OCI-LY3 (cell line): Measurements from ENCODE around the gene TMEM63B.

ENCODE experiments used
- H2AFZ ChIP-seq: fragments of 200-600, 300-600 bp; shearing (Covaris generic); 2 replicates; pipeline ENCODE4 v1.6.0; 2014; ENCODE audit warnings: antibody characterized with exemption, low read depth, low read length
- H3K27ac ChIP-seq: fragments of 200-600, 300-600 bp; sonication (generic); 2 replicates; pipeline ENCODE4 v1.5.1; 2014; ENCODE audit warnings: mild to moderate bottlenecking, low read length, moderate library complexity, mixed read lengths
- H3K27me3 ChIP-seq: fragments of 200-600, 300-600 bp; sonication (generic); 2 replicates; pipeline ENCODE4 v1.6.1; 2014; ENCODE audit warnings: low read depth, low read length, mixed read lengths
- H3K36me3 ChIP-seq: fragments of 200-600, 300-600 bp; sonication (generic); replicated peaks from 2 replicates; pipeline ENCODE3; 2014; ENCODE audit warnings: low read depth, low read length, mixed read lengths
- H3K4me1 ChIP-seq: fragments of 300-600, 200-600 bp; sonication (generic); 2 replicates; pipeline ENCODE4 v1.6.1; 2014; ENCODE audit warnings: low read length, mixed read lengths
- H3K4me2 ChIP-seq: fragments of 200-600, 300-600 bp; sonication (generic); 2 replicates; pipeline ENCODE4 v1.6.1; 2014; ENCODE audit warnings: low read length, mixed read lengths
- H3K4me3 ChIP-seq: fragments of 300-600, 200-600 bp; sonication (generic); 2 replicates; pipeline ENCODE4 v1.5.1; 2014; ENCODE audit warnings: antibody characterized with exemption, mild to moderate bottlenecking, low read length, moderate library complexity
- H3K79me2 ChIP-seq: fragments of 300-600, 200-600 bp; shearing (Covaris generic); 2 replicates; pipeline ENCODE4 v1.6.1; 2014; ENCODE audit warnings: mild to moderate bottlenecking, low read length, mixed read lengths
- H3K9ac ChIP-seq: fragments of 300-600, 200-600 bp; shearing (Covaris generic); 2 replicates; pipeline ENCODE4 v1.6.0; 2014; ENCODE audit warnings: mild to moderate bottlenecking, low read length, moderate library complexity
- H3K9me3 ChIP-seq: fragments of 200-600, 300-600 bp; shearing (Covaris generic); 2 replicates; pipeline ENCODE4 v1.6.1; 2014; ENCODE audit warnings: low read length, mixed read lengths; ENCODE audit not compliant: insufficient read depth
- H4K20me1 ChIP-seq: fragments of 200-600, 300-600 bp; sonication (generic); 2 replicates; pipeline ENCODE4 v1.6.1; 2016; ENCODE audit warnings: low read length, mixed read lengths; ENCODE audit not compliant: insufficient read depth
- EZH2phosphoT487 ChIP-seq: fragments of 200-600 bp; shearing (Covaris generic); IDR thresholded peaks from 2 replicates; pipeline ENCODE4 v1.6.1; 2018; ENCODE audit warnings: antibody characterized with exemption, mixed run types, low read depth
- TF ChIP-seq, protein P1 (sequence below): fragments of 200-600, 300-600 bp; sonication (generic); IDR thresholded peaks from 2 replicates; pipeline ENCODE4 v1.5.1; 2014; ENCODE audit warnings: antibody characterized with exemption, low read length, low read depth

The TMEM63B gene

DNA sequence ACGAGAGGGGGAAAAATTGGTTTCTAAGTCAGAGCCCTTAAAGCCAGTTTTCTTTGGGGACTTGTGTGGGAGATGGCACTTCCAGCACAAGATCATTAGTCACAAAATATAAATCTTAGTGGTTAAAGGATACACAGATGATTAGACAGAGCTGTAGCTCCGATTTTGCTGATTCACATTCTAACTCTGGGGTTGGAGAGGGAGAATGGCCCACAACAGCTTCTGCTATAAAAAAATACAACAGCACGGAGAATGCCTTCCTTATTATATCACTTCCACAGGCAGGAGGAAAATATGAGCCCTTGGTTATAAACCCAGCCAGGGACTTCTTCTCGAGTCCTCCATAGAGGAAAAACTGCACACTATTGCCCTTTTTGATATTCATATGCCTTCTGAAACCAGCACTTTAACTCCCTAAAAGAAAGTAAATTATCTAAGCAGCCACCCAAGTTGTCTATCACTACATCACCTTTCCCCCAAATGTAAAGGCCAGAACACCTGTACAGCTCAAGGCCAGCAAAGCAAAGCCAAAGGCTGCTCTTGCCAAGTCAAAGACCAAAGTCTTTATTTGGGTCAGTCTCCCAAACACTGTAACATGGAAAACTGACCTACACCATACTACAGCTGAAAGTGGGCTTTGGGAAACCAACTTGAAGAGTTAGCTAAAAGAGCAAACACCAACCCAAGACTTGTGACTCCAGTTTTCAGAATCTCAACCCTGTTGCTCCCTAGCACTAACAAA, 10.5 kb upstream of the TMEM63B start:
- Histone ChIP-seq H4K20me1 (peaks cover 67% of the 10 kb centered on the region), H3K27me3 (no peaks in the 10 kb centered on the region), H2AFZ (no peak overlapping the region), H3K9ac (no peak overlapping the region), H3K4me3 (no peak overlapping the region), H3K27ac (no peak overlapping the region), H3K79me2 (peaks cover 85% of the 10 kb centered on the region), H3K4me1 (no peaks in the 10 kb centered on the region), H3K4me2 (no peak overlapping the region), H3K36me3 (peaks cover 49% of the 10 kb centered on the region), H3K9me3 (no peaks in the 10 kb centered on the region)
- no peak for TF ChIP-seq EZH2phosphoT487
- TF ChIP-seq, protein P1, sequence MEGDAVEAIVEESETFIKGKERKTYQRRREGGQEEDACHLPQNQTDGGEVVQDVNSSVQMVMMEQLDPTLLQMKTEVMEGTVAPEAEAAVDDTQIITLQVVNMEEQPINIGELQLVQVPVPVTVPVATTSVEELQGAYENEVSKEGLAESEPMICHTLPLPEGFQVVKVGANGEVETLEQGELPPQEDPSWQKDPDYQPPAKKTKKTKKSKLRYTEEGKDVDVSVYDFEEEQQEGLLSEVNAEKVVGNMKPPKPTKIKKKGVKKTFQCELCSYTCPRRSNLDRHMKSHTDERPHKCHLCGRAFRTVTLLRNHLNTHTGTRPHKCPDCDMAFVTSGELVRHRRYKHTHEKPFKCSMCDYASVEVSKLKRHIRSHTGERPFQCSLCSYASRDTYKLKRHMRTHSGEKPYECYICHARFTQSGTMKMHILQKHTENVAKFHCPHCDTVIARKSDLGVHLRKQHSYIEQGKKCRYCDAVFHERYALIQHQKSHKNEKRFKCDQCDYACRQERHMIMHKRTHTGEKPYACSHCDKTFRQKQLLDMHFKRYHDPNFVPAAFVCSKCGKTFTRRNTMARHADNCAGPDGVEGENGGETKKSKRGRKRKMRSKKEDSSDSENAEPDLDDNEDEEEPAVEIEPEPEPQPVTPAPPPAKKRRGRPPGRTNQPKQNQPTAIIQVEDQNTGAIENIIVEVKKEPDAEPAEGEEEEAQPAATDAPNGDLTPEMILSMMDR = no peak

DNA sequence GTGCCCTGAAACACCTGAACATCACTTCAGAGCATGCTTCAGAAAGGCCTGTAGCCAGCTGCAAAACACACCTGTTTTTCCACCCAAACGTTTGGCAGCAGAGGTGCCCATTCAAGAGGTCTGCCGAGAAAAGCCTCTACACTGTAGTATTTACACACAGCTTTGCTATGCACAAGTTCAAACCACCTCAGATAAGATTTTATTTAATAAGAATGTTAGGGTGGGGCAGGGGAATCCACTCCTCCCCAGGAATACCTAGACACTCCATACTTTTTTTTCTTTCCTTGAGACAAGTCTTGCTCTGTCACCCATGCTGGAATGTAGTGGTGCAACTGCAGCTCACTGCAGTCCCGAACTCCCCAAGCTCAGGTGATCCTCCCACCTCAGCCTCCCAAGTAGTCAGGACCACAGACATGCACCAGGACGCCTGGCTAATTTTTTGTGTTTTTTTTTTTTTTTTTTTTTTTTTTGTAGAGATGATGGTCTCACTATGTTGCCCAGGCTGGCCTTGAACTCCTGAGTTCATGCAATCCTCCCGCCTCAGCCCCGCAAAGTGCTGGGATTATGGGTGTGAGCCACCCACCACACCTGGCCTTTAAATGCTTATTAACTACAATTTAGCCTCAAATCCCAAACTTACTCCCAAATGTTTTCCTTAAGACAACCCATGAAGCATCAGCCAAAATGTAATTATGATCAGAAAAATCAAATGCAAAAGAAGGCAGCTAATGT, 9.8 kb upstream of the TMEM63B start:
- H4K20me1 ChIP-seq = peaks cover 74% of the 10 kb centered on the region
- no peak overlapping the region for H3K9ac ChIP-seq
- no peak overlapping the region for H3K4me3 ChIP-seq
- H3K36me3 ChIP-seq = peaks cover 42% of the 10 kb centered on the region
- H3K9me3 ChIP-seq = no peaks in the 10 kb centered on the region
- peaks cover 86% of the 10 kb centered on the region for H3K79me2 ChIP-seq
- no peak for TF ChIP-seq EZH2phosphoT487
- TF ChIP-seq, protein P1 = no peak
- H3K4me1 ChIP-seq = no peaks in the 10 kb centered on the region
- no peak overlapping the region for H3K4me2 ChIP-seq
- no peak overlapping the region for H2AFZ ChIP-seq
- H3K27me3 ChIP-seq = no peaks in the 10 kb centered on the region
- H3K27ac ChIP-seq = no peak overlapping the region

DNA sequence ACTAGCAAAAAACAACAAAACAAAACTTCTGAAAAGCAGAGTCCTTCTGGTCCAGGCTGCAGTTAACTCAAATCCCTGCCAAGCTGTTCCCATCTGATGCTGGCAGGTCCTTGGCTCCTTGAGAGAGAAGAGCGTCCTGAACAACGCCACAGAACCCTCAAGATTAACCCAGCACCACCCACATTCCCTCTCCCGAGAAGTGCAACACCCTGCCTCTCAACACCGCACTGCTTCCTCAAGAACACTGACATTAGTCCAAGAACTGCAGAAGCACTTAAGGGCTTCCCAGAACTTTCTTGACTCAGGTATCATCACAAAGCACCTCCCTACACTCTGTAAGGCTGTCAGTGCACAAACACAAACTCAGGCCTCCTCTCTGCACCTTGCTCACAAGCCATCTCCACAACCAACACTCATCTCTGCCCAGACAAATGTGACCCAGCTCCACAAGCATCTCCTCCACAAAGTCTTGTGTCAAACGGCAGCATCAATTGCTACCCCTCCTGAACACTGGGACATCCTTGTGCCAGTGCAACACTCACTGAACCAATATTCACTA, 7.6 kb upstream of the TMEM63B start:
- no peak overlapping the region for H3K27ac ChIP-seq
- H3K36me3 ChIP-seq = peaks cover 42% of the 10 kb centered on the region

More for the DNA sequence above, 7.6 kb upstream of the TMEM63B start:
- H4K20me1 ChIP-seq = peaks cover 96% of the 10 kb centered on the region
- no peak overlapping the region for H2AFZ ChIP-seq
- H3K4me2 ChIP-seq = no peak overlapping the region
- no peak overlapping the region for H3K4me3 ChIP-seq
- H3K9ac ChIP-seq = no peak overlapping the region
- H3K79me2 ChIP-seq = peaks cover 99% of the 10 kb centered on the region
- peaks cover 19% of the 10 kb centered on the region for H3K4me1 ChIP-seq
- no peak for TF ChIP-seq EZH2phosphoT487
- TF ChIP-seq, protein P1 = no peak
- no peaks in the 10 kb centered on the region for H3K27me3 ChIP-seq
- H3K9me3 ChIP-seq = no peaks in the 10 kb centered on the region
